Natural killer cell treated with Interleukin-12 subunit alpha and Interleukin-12 subunit beta and Interleukin-15 and Interleukin-18, amount 100 ng/mL, for 72 hours (primary cell): ENCODE data around the gene AP2A1. TPM values are rescaled to one million over a fixed set of nuclear protein-coding genes. Genes with fewer than 3 reads are reported as not detected.

Experiments used
- ATAC-seq, 2 donors: fragments of 150-1000 bp; cut with Tn5 transposase in 1 of 2; sonication (Bioruptor Pico), chemical (Tn5 transposase) in 1 of 2; 2 replicates each; pipeline ENCODE4 v1.10.0; 2021
- DNase-seq: peaks from one replicate; pipeline ENCODE4 v3.0.0; 2022; ENCODE audit warnings: low spot score
- H3K27ac Mint-ChIP-seq, 2 donors: 1 replicate in 1 of 2; 2 replicates in 1 of 2; pipeline ENCODE4 v1.8.0; 2022; ENCODE audit warnings: mixed read lengths in 2 of 2, mild to moderate bottlenecking in 1 of 2, moderate library complexity in 1 of 2
- H3K27me3 Mint-ChIP-seq, 2 donors: 1 replicate in 1 of 2; 2 replicates in 1 of 2; pipeline ENCODE4 v1.8.0; 2022; ENCODE audit warnings: mixed read lengths in 2 of 2
- H3K36me3 Mint-ChIP-seq: one replicate; pipeline ENCODE4 v1.8.0; 2022; ENCODE audit warnings: mixed read lengths
- H3K4me1 Mint-ChIP-seq, 2 donors: 1 replicate in 1 of 2; 2 replicates in 1 of 2; pipeline ENCODE4 v1.8.0; 2022; ENCODE audit warnings: low read depth in 2 of 2, mixed read lengths in 2 of 2, mild to moderate bottlenecking in 1 of 2
- H3K4me3 Mint-ChIP-seq: one replicate; pipeline ENCODE4 v1.8.0; 2022; ENCODE audit warnings: mixed read lengths
- H3K9me3 Mint-ChIP-seq: 2 replicates; pipeline ENCODE4 v1.8.0; 2022; ENCODE audit warnings: mixed read lengths
- total RNA-seq, 2 donors: library from RNA; stranded (reverse); gene quantifications; one replicate each; pipeline ENCODE4 v1.2.3, GENCODE V29; 2022

The AP2A1 gene
- total RNA-seq, 2 donors from 2014 or later, result 131 to 142 TPM

- DNase-seq, result no peak
- ATAC-seq, result no peak
- Mint-ChIP-seq H3K4me1 (peaks cover 13 to 17% of the 10 kb centered on the region in 2 donors), H3K4me3 (no peak overlapping the region), H3K9me3 (no peaks in the 10 kb centered on the region), H3K27ac (no peak overlapping the region), H3K36me3 (peaks cover 16% of the 10 kb centered on the region), H3K27me3 (no peaks in the 10 kb centered on the region)
These were observed 68.8 kb downstream of the AP2A1 start for GRCh38 chr19:49835562-49835961.

GRCh38 chr19:49836176-49837008 is 69.6 kb downstream of the AP2A1 start:
- Mint-ChIP-seq H3K4me1 (peaks cover 13 to 17% of the 10 kb centered on the region in 2 donors), H3K36me3 (peaks cover 16% of the 10 kb centered on the region), H3K27ac (no peak overlapping the region), H3K27me3 (no peaks in the 10 kb centered on the region), H3K9me3 (no peaks in the 10 kb centered on the region), H3K4me3 (no peak overlapping the region)
- DNase-seq (no peak), ATAC-seq (peak in 1 of 2 donors; percentile 28)

- Mint-ChIP-seq H3K9me3 (no peaks in the 10 kb centered on the region), H3K4me3 (no peak overlapping the region), H3K27me3 (no peaks in the 10 kb centered on the region), H3K36me3 (peaks cover 16% of the 10 kb centered on the region), H3K4me1 (peaks cover 13 to 17% of the 10 kb centered on the region in 2 donors), H3K27ac (no peak overlapping the region)
- DNase-seq (no peak), ATAC-seq (no peak)
These were observed 70.2 kb downstream of the AP2A1 start for GRCh38 chr19:49837009-49837310.

- ATAC-seq (no peak), DNase-seq (no peak)
- H3K27me3 Mint-ChIP-seq, result no peaks in the 10 kb centered on the region
- no peak overlapping the region for H3K4me3 Mint-ChIP-seq
- peaks cover 10 to 13% of the 10 kb centered on the region in 2 donors for H3K4me1 Mint-ChIP-seq
- H3K27ac Mint-ChIP-seq, result no peak overlapping the region
- H3K36me3 Mint-ChIP-seq, result peaks cover 16% of the 10 kb centered on the region
- no peaks in the 10 kb centered on the region for H3K9me3 Mint-ChIP-seq
These were observed 70.6 kb downstream of the AP2A1 start for GRCh38 chr19:49837425-49837824.

GRCh38 chr19:49838885-49839588 is 72.2 kb downstream of the AP2A1 start:
- Mint-ChIP-seq H3K27me3 (no peaks in the 10 kb centered on the region), H3K9me3 (no peaks in the 10 kb centered on the region), H3K27ac (no peak overlapping the region), H3K36me3 (peaks cover 16% of the 10 kb centered on the region), H3K4me3 (no peak overlapping the region), H3K4me1 (peaks cover 7 to 12% of the 10 kb centered on the region in 2 donors)
- ATAC-seq, result no peak
- no peak for DNase-seq

- Mint-ChIP-seq H3K27me3 (no peaks in the 10 kb centered on the region), H3K4me3 (no peak overlapping the region), H3K27ac (no peak overlapping the region), H3K4me1 (peaks cover 7 to 10% of the 10 kb centered on the region in 2 donors), H3K36me3 (peaks cover 16% of the 10 kb centered on the region), H3K9me3 (no peaks in the 10 kb centered on the region)
- no peak for DNase-seq
- no peak for ATAC-seq
These were observed 72.9 kb downstream of the AP2A1 start for GRCh38 chr19:49839713-49840112.

GRCh38 chr19:49840321-49840720 is 73.5 kb downstream of the AP2A1 start:
- no peak overlapping the region for H3K27ac Mint-ChIP-seq
- H3K36me3 Mint-ChIP-seq, result peaks cover 16% of the 10 kb centered on the region
- H3K9me3 Mint-ChIP-seq, result no peaks in the 10 kb centered on the region
- peaks cover 7 to 10% of the 10 kb centered on the region in 2 donors for H3K4me1 Mint-ChIP-seq
- no peak overlapping the region for H3K4me3 Mint-ChIP-seq
- no peaks in the 10 kb centered on the region for H3K27me3 Mint-ChIP-seq
- DNase-seq (no peak), ATAC-seq (no peak)

GRCh38 chr19:49840736-49841249 is 74.0 kb downstream of the AP2A1 start:
- DNase-seq (no peak), ATAC-seq (no peak)
- H3K27me3 Mint-ChIP-seq, result no peaks in the 10 kb centered on the region
- peaks cover 7 to 10% of the 10 kb centered on the region in 2 donors for H3K4me1 Mint-ChIP-seq
- peaks cover 16% of the 10 kb centered on the region for H3K36me3 Mint-ChIP-seq
- H3K27ac Mint-ChIP-seq, result no peak overlapping the region
- H3K9me3 Mint-ChIP-seq, result no peaks in the 10 kb centered on the region
- H3K4me3 Mint-ChIP-seq, result no peak overlapping the region

- Mint-ChIP-seq H3K36me3 (peaks cover 9% of the 10 kb centered on the region), H3K27me3 (no peaks in the 10 kb centered on the region), H3K9me3 (no peaks in the 10 kb centered on the region), H3K27ac (no peak overlapping the region), H3K4me1 (peaks cover 9 to 10% of the 10 kb centered on the region in 2 donors), H3K4me3 (no peak overlapping the region)
- no peak for DNase-seq
- ATAC-seq, result no peak
These were observed 76.5 kb downstream of the AP2A1 start for GRCh38 chr19:49843265-49843664.

GRCh38 chr19:49844138-49845095 is 77.6 kb downstream of the AP2A1 start:
- ATAC-seq (no peak), DNase-seq (no peak)
- Mint-ChIP-seq H3K36me3 (peaks cover 6% of the 10 kb centered on the region), H3K9me3 (peaks cover 3% of the 10 kb centered on the region), H3K27me3 (no peaks in the 10 kb centered on the region), H3K4me1 (peaks cover 16 to 17% of the 10 kb centered on the region in 2 donors), H3K4me3 (no peak overlapping the region), H3K27ac (no peak overlapping the region)

- Mint-ChIP-seq H3K9me3 (peaks cover 3% of the 10 kb centered on the region), H3K4me3 (no peak overlapping the region)
These were observed 78.6 kb downstream of the AP2A1 start for GRCh38 chr19:49845414-49845813.

GRCh38 chr19:49846408-49846807 is 79.6 kb downstream of the AP2A1 start:
- Mint-ChIP-seq H3K4me3 (no peak overlapping the region), H3K27me3 (no peaks in the 10 kb centered on the region), H3K4me1 (peaks cover 23 to 24% of the 10 kb centered on the region in 2 donors), H3K27ac (no peak overlapping the region), H3K36me3 (peaks cover 6% of the 10 kb centered on the region), H3K9me3 (peaks cover 3% of the 10 kb centered on the region)
- DNase-seq (no peak), ATAC-seq (no peak)

More at GRCh38 chr19:49845414-49845813, 78.6 kb downstream of the AP2A1 start:
- no peaks in the 10 kb centered on the region for H3K27me3 Mint-ChIP-seq
- ATAC-seq (no peak), DNase-seq (no peak)
- peaks cover 23 to 24% of the 10 kb centered on the region in 2 donors for H3K4me1 Mint-ChIP-seq
- H3K27ac Mint-ChIP-seq, result no peak overlapping the region
- peaks cover 6% of the 10 kb centered on the region for H3K36me3 Mint-ChIP-seq
